DOHH2 (cell line): ENCODE results near the gene GALNT12.

Experiments used
- H3F3A ChIP-seq: fragments of 200-600 bp; sonication (generic), shearing (Covaris generic); 2 replicates; pipeline ENCODE4 v1.6.0; 2016; ENCODE audit warnings: antibody characterized with exemption, mild to moderate bottlenecking; ENCODE audit not compliant: control insufficient read depth, insufficient read depth
- H3K27ac ChIP-seq: fragments of 200-600 bp; sonication (generic); 2 replicates; pipeline ENCODE4 v1.5.1; 2014; ENCODE audit warnings: low read depth, mild to moderate bottlenecking, low read length, moderate library complexity
- H3K27me3 ChIP-seq: fragments of 200-600 bp; sonication (generic); 2 replicates; pipeline ENCODE4 v1.6.1; 2014; ENCODE audit warnings: mild to moderate bottlenecking, low read length, mixed read lengths; ENCODE audit not compliant: control insufficient read depth
- H3K36me3 ChIP-seq: fragments of 200-600 bp; sonication (generic); 2 replicates; pipeline ENCODE4 v1.6.1; 2014; ENCODE audit warnings: mild to moderate bottlenecking, low read length, moderate library complexity, mixed read lengths; ENCODE audit not compliant: control insufficient read depth
- H3K4me1 ChIP-seq: fragments of 200-600 bp; sonication (generic); 2 replicates; pipeline ENCODE4 v1.6.1; 2014; ENCODE audit warnings: mild to moderate bottlenecking, low read length, mixed read lengths; ENCODE audit not compliant: control insufficient read depth
- H3K4me2 ChIP-seq: fragments of 200-600 bp; sonication (generic); 2 replicates; pipeline ENCODE4 v1.6.0; 2014; ENCODE audit warnings: mild to moderate bottlenecking, low read length, moderate library complexity
- H3K4me3 ChIP-seq: fragments of 200-600 bp; sonication (generic); 2 replicates; pipeline ENCODE4 v1.5.1; 2014; ENCODE audit warnings: mild to moderate bottlenecking, low read length, mixed read lengths
- H3K79me2 ChIP-seq: fragments of 200-600 bp; sonication (generic); 2 replicates; pipeline ENCODE4 v1.6.1; 2014; ENCODE audit warnings: mild to moderate bottlenecking, low read length, mixed read lengths; ENCODE audit not compliant: control insufficient read depth
- H3K9me2 ChIP-seq: fragments of 200-600 bp; sonication (generic); replicated peaks from 2 replicates; pipeline ENCODE4 v1.6.1; 2014; ENCODE audit warnings: mild to moderate bottlenecking, low read length, mixed read lengths; ENCODE audit not compliant: control insufficient read depth
- H3K9me3 ChIP-seq: fragments of 200-600 bp; sonication (generic); 2 replicates; pipeline ENCODE4 v1.6.1; 2014; ENCODE audit warnings: antibody characterized with exemption, low read length, mixed read lengths; ENCODE audit not compliant: control insufficient read depth, insufficient read depth
- H4K20me1 ChIP-seq: fragments of 200-600 bp; sonication (generic); 2 replicates; pipeline ENCODE4 v1.6.0; 2014; ENCODE audit warnings: low read depth, mild to moderate bottlenecking, antibody characterized with exemption, low read length, moderate library complexity; ENCODE audit not compliant: control insufficient read depth, insufficient read depth
- EZH2phosphoT487 ChIP-seq: fragments of 200-600 bp; sonication (generic); IDR thresholded peaks from 2 replicates; pipeline ENCODE4 v1.6.1; 2017; ENCODE audit warnings: borderline replicate concordance, mild to moderate bottlenecking, antibody characterized with exemption, low read length, moderate library complexity, mixed read lengths
- TF ChIP-seq, protein P1 (sequence below): fragments of 200-600 bp; sonication (generic); IDR thresholded peaks from one replicate; pipeline ENCODE4 v1.5.1; 2014; ENCODE audit warnings: antibody characterized with exemption, mild to moderate bottlenecking, low read depth, low read length; ENCODE audit not compliant: poor library complexity, severe bottlenecking

GALNT12 gene

DNA sequence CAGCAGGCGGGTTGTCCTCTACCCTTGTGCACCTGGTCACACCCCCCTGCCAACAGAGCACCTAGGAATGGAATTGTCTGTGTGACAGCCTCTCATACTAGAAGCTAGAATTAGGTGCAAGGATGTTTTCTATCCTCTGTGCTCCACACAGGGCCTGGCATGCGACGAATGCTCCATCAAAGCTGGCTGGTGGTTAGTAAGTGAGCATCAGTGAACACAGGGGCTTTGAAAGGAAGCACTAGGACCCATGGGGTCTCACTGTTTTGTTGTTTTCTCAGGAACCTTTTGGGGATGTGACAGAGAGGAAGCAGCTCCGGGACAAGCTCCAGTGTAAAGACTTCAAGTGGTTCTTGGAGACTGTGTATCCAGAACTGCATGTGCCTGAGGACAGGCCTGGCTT, 32.3 kb downstream of the GALNT12 start:
- no peak overlapping the region for H3K27ac ChIP-seq
- TF ChIP-seq, protein P1, sequence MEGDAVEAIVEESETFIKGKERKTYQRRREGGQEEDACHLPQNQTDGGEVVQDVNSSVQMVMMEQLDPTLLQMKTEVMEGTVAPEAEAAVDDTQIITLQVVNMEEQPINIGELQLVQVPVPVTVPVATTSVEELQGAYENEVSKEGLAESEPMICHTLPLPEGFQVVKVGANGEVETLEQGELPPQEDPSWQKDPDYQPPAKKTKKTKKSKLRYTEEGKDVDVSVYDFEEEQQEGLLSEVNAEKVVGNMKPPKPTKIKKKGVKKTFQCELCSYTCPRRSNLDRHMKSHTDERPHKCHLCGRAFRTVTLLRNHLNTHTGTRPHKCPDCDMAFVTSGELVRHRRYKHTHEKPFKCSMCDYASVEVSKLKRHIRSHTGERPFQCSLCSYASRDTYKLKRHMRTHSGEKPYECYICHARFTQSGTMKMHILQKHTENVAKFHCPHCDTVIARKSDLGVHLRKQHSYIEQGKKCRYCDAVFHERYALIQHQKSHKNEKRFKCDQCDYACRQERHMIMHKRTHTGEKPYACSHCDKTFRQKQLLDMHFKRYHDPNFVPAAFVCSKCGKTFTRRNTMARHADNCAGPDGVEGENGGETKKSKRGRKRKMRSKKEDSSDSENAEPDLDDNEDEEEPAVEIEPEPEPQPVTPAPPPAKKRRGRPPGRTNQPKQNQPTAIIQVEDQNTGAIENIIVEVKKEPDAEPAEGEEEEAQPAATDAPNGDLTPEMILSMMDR = no peak
- TF ChIP-seq EZH2phosphoT487 = no peak
- no peaks in the 10 kb centered on the region for H3K9me2 ChIP-seq
- no peaks in the 10 kb centered on the region for H3F3A ChIP-seq
- no peaks in the 10 kb centered on the region for H3K4me1 ChIP-seq
- no peaks in the 10 kb centered on the region for H3K9me3 ChIP-seq
- no peaks in the 10 kb centered on the region for H3K36me3 ChIP-seq
- H3K4me3 ChIP-seq = no peak overlapping the region
- H4K20me1 ChIP-seq = no peaks in the 10 kb centered on the region
- H3K27me3 ChIP-seq = no peaks in the 10 kb centered on the region
- no peaks in the 10 kb centered on the region for H3K79me2 ChIP-seq
- H3K4me2 ChIP-seq = no peak overlapping the region

DNA sequence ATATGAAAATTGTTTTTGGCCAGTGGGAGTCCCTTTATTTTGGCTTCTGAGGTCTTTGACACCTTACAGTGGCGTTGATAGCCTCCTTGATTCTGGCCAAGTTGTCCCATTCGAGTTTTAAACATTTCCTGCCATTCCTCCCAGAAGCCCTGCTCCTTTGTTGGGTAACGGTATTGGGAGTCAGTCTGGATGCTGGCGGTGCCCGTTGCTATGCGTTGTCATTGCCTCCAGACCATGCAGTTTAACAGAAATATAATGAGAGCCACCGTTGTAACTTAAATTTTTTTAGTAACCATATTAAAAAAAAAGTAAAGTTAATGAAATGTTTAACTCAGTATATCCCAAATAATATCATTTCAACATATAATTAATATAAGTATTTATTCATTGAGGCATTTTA, 35.0 kb downstream of the GALNT12 start:
- Histone ChIP-seq H3K9me3 (no peaks in the 10 kb centered on the region), H4K20me1 (no peaks in the 10 kb centered on the region), H3K4me2 (no peak overlapping the region), H3K9me2 (no peaks in the 10 kb centered on the region), H3F3A (no peaks in the 10 kb centered on the region), H3K79me2 (no peaks in the 10 kb centered on the region), H3K27me3 (no peaks in the 10 kb centered on the region), H3K4me3 (no peak overlapping the region), H3K27ac (no peak overlapping the region), H3K36me3 (no peaks in the 10 kb centered on the region), H3K4me1 (no peaks in the 10 kb centered on the region)
- no peak for TF ChIP-seq EZH2phosphoT487
- TF ChIP-seq, protein P1 = no peak

DNA sequence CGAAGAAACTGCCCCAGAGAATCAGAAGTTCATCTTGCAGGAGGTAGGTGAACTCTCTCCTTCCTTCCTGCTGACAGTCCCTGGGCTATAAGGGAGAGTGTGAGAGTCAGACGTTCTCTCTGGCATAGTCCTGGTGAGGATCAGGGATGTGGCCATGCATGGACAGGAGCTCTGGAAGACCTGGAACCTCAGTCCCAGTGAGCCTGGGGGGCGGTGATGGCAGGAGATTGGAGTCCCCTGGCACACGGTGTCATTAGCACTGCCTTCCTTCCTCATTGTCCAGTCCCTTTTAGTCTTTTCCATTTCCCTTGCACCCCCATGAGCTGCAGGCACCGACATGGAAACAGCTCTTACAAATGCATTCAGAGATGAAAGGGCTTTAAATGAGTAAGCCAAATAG, 38.6 kb downstream of the GALNT12 start:
- Histone ChIP-seq H3K27me3 (no peaks in the 10 kb centered on the region), H3K27ac (no peak overlapping the region), H3F3A (no peaks in the 10 kb centered on the region), H3K9me3 (no peaks in the 10 kb centered on the region), H3K4me2 (no peak overlapping the region), H3K4me3 (no peak overlapping the region), H3K9me2 (no peaks in the 10 kb centered on the region), H3K36me3 (no peaks in the 10 kb centered on the region), H4K20me1 (no peaks in the 10 kb centered on the region), H3K79me2 (no peaks in the 10 kb centered on the region), H3K4me1 (no peaks in the 10 kb centered on the region)
- TF ChIP-seq EZH2phosphoT487 = no peak

DNA sequence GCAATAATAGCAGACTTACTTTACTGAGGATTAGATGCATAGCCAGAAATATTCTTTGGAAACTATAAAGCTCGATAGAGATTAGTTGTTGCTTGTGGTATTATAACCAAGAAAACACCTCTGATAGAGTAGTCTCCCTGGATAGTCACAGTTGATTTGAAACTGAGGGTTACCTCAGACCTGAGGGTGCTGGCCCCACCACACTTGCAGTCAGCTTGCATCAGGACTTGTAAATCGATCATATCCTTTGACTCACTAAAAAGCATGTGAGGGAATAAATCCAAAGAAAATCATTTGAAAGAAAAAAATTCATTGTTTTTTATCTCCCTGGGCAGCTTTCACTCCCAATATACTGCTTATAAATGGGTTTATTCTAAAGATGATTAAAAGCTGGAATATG, 39.4 kb downstream of the GALNT12 start:
- Histone ChIP-seq H3K27me3 (no peaks in the 10 kb centered on the region), H3K4me3 (no peak overlapping the region), H4K20me1 (no peaks in the 10 kb centered on the region), H3K79me2 (no peaks in the 10 kb centered on the region), H3K27ac (no peak overlapping the region), H3K4me2 (no peak overlapping the region), H3K9me2 (no peaks in the 10 kb centered on the region), H3F3A (no peaks in the 10 kb centered on the region), H3K4me1 (no peaks in the 10 kb centered on the region), H3K36me3 (no peaks in the 10 kb centered on the region), H3K9me3 (no peaks in the 10 kb centered on the region)
- TF ChIP-seq, protein P1 = no peak
- TF ChIP-seq EZH2phosphoT487 = no peak
